HL-60/S4 treated with retinoic acid at 250 ng/mL for 4 days and 3 days (cell line): Measurements from ENCODE around the gene C4A.
"Not testable (repeated sequence)": the region's sequence is repeated elsewhere in the genome, so short reads cannot be mapped to it uniquely, and the experiment has no call there.

Source experiments
- in situ Hi-C: fragments of 300-500 bp; cut with MboI; formaldehyde crosslinking; loops from 2 replicates; pipeline ENCODE4 v1.7.0; 2022; ENCODE audit warnings: low sequenced_read_pairs

The C4A gene

GRCh38 chr6:31981744-31982143 lies at the start of gene C4A:
C4A (plus strand) TSS chr6:31982057; CDS start chr6:31982108, 51 bp downstream.
- in situ Hi-C loops: not testable (repeated sequence)

GRCh38 chr6:31932137-31932536 lies 49.7 kb upstream of the C4A start:
- in situ Hi-C loops: not testable (repeated sequence)

- in situ Hi-C loops: no loop called here
These were observed 48.3 kb upstream of the C4A start for GRCh38 chr6:31933537-31933936.

GRCh38 chr6:31935021-31935420 lies 46.8 kb upstream of the C4A start:
- in situ Hi-C loops: no loop called here

GRCh38 chr6:31935823-31936222 lies 46.0 kb upstream of the C4A start:
- in situ Hi-C loops: no loop called here

GRCh38 chr6:31940256-31940664 lies 41.6 kb upstream of the C4A start:
- in situ Hi-C loops: no loop called here

GRCh38 chr6:31943742-31944141 lies 38.1 kb upstream of the C4A start:
- in situ Hi-C loops: no loop called here

DNA sequence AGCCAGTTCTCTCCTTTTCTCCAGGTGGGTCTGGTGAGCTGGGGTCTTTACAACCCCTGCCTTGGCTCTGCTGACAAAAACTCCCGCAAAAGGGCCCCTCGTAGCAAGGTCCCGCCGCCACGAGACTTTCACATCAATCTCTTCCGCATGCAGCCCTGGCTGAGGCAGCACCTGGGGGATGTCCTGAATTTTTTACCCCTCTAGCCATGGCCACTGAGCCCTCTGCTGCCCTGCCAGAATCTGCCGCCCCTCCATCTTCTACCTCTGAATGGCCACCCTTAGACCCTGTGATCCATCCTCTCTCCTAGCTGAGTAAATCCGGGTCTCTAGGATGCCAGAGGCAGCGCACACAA lies 36.7 kb upstream of the C4A start:
- in situ Hi-C loops: no loop called here

GRCh38 chr6:31945507-31946369 lies 36.1 kb upstream of the C4A start, which contains the start of gene CFB:
CFB (plus strand) TSS chr6:31946095; CDS start chr6:31946222, 127 bp downstream.
- in situ Hi-C loops: no loop called here

- in situ Hi-C loops: no loop called here
These were observed 35.4 kb upstream of the C4A start for GRCh38 chr6:31946370-31946885.

DNA sequence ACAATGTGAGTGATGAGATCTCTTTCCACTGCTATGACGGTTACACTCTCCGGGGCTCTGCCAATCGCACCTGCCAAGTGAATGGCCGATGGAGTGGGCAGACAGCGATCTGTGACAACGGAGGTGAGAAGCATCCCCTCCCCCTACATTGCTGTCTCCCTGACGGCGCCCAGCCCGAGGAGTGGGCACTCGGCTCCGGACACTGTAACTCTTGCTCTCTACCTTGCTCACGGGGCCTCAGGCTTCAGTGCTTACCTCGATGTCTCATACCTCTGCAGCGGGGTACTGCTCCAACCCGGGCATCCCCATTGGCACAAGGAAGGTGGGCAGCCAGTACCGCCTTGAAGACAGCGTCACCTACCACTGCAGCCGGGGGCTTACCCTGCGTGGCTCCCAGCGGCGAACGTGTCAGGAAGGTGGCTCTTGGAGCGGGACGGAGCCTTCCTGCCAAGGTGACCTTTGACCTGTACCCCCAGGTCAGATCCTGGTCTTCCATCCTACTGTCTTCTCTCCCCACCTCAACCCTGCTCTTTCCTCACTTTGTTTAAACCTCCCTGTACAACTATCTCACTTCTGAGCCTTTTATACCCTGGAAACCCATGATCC lies 34.7 kb upstream of the C4A start:
- in situ Hi-C loops: no loop called here

DNA sequence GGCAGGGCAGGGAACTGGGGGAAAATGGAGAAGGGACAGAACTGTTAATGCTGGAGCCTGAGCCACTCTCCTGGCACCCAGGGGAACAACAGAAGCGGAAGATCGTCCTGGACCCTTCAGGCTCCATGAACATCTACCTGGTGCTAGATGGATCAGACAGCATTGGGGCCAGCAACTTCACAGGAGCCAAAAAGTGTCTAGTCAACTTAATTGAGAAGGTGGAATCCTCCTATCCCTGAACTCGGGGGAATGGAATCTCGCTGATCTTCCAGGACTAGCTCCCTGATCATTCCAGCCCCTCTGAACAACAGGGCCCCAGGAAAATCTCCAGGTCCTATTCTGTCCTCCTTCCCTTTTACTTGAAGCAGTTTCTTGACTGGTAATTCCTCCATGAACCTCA lies 34.0 kb upstream of the C4A start:
- in situ Hi-C loops: no loop called here

- in situ Hi-C loops: no loop called here
These were observed 33.6 kb upstream of the C4A start for GRCh38 chr6:31948306-31948705.

- in situ Hi-C loops: no loop called here
These were observed 33.0 kb upstream of the C4A start for GRCh38 chr6:31948753-31949413.

DNA sequence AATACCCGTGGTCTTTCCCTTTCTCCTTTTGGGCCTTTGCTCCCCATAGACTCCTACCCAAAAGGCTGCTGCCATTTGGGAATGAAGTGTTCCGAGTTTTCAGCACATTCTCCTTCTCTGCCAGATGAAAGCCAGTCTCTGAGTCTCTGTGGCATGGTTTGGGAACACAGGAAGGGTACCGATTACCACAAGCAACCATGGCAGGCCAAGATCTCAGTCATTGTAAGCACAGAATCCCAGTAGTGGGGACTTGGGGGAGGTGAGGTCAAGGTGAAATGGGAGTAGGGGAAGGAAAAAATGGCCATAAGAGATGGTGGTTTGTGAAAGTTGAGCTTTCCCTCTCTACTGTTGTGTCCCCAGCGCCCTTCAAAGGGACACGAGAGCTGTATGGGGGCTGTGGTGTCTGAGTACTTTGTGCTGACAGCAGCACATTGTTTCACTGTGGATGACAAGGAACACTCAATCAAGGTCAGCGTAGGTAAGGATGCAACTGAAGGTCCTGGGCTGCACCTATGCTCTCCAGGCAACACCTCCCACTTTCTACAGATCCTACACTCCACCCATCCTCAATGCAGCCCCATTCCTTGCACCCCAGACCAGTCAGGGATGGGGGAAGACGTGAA lies 31.8 kb upstream of the C4A start:
- in situ Hi-C loops: no loop called here

DNA sequence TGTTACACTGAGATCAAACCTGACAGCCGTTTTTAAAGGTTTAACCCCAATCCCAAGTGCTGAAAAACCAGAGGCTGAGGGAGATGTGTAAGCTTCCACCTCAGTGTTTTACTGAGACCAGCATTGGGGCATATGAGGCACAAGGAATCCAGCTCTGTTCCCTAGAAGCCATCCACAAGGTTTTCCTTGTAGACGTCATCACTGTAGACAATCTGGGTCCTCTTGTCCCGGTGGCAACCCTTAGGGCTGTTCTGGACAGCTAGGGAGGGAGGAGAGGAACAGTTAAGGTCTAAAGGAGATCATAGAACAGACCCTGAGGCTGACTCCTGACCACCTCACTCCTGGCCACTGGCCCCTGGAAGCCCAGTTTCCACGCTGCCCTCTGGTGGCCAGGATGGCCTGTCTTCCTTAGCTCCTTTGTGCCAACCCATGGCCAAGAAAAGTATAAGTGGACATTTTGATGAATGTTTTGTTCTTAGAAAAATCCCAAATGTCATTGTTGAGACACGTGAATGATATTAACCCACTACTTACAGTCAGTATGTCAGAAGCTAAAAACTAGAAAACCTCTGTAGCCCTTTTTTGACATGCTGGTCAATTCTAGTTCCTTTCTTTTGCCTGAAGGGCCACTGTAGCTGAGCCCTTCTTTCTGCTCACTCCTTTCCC lies 29.6 kb upstream of the C4A start:
- in situ Hi-C loops: no loop called here

DNA sequence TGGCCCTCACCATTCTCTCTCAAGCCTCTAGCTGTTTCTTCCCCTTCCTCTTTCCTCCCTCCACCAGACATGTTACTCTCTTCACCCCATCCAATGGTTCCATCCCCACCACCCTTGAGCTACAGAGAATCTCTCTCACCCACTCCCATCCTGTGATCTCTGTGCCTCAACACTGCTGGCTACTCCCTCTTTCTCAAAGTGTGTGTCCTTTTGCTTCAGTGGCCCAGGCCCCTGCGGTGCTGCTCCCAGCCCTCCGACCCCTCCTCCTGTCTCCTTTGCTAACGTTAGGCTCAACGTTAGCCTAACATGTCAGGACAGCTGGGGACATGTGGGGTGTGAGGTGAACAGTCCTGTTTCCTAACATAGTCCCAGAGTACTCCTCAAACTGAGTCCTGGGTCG lies 29.0 kb upstream of the C4A start:
- in situ Hi-C loops: no loop called here

GRCh38 chr6:31954511-31954910 lies 27.3 kb upstream of the C4A start:
- in situ Hi-C loops: no loop called here

DNA sequence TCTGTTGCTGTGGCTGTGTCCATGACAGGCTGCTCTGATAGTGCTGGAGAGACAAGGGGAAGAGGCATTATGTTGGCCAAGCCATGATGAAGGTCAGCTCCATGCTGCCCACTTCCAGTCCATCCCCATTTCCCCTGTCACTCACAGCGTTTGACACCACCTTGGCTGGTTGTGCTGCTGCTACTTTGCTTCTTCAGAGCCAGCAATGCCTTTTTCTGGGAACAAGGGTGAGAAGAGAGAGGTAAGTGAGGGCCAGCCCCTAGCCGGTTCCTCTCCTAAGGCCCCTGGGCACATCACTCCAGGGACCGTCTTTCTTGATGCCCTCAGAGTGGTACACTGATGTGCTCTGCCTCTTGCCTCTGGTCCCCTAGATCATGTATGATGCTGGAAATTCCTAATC lies 25.1 kb upstream of the C4A start:
- in situ Hi-C loops: no loop called here

- in situ Hi-C loops: no loop called here
These were observed 23.5 kb upstream of the C4A start for GRCh38 chr6:31958412-31958740.
